HG03066 (cell line): ENCODE measurements around the gene LAMTOR4.

Experiments
- ATAC-seq: cut with Tn5 transposase; IDR thresholded peaks from one replicate; pipeline ENCODE4 v1.9.1; 2021; ENCODE audit warnings: low read depth; ENCODE audit not compliant: unreplicated experiment

Gene LAMTOR4

DNA sequence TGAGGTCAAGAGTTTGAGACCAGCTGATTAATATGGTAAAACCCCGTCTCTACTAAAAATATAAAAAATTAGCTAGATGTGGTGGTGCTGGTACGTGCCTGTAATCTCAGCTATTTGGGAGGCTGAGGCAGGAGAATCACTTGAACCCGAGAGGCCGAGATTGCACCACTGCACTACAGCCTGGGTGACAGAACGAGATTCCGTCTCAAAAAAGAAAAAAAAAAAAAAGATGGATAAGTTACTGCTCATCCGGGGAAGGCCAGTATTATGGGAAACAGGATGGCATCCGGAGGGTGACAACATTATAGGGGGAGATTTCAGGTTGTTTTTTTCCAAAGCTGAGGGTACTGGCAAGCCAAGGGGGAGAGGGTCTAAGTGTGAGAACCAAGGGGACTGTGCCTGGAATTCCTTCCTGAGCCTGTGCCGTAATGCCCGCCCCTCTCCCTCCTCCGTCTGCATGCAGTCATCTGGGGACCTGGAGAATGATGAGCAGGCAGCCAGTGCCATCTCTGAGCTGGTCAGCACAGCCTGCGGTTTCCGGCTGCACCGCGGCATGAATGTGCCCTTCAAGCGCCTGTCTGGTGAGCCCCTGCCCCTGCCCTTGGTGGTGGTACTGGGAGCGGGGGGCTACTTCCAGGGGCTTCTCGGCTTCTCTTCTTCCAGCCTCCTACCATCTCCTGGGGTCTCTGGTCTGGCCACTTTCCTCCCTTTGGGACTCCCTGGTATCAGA, 4.4 kb downstream of the LAMTOR4 start:
- ATAC-seq: no peak

DNA sequence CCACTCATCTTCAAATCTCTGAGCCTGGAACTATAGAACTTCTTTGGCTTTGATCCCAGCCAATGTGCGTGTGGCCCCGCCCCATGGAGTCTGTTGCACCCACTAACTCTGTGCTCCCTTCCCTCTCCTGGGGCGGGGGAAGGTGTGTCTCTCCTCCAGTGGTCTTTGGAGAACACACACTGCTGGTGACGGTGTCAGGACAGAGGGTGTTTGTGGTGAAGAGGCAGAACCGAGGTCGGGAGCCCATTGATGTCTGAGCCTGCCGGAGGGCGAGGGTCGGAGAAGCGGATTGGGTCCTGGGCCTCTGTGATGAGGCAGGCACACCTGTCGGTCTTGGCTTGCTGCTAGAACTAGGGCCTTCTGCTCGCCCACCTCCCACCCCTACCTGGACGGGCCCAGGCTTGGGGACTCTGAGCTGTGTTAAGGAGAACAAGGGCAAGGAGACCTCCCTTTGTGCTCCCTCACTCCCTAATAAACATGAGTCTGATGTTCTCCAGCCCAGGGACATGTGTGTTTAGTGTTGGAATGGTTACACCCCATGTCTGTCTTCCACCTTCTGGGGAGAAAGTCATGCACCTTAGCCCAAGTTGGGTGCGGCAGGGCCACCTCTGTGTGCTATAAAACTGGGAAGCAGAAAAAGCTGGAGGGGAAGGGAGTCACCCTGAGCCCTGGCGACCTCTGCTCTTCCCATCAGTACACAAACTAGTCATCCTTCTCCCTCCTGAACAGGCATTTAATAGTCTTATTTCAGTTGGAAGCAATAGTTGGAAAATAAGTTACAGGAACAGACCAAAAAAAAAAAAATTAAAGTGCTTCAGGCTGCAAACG, 5.2 kb downstream of the LAMTOR4 start:
- no peak for ATAC-seq

DNA sequence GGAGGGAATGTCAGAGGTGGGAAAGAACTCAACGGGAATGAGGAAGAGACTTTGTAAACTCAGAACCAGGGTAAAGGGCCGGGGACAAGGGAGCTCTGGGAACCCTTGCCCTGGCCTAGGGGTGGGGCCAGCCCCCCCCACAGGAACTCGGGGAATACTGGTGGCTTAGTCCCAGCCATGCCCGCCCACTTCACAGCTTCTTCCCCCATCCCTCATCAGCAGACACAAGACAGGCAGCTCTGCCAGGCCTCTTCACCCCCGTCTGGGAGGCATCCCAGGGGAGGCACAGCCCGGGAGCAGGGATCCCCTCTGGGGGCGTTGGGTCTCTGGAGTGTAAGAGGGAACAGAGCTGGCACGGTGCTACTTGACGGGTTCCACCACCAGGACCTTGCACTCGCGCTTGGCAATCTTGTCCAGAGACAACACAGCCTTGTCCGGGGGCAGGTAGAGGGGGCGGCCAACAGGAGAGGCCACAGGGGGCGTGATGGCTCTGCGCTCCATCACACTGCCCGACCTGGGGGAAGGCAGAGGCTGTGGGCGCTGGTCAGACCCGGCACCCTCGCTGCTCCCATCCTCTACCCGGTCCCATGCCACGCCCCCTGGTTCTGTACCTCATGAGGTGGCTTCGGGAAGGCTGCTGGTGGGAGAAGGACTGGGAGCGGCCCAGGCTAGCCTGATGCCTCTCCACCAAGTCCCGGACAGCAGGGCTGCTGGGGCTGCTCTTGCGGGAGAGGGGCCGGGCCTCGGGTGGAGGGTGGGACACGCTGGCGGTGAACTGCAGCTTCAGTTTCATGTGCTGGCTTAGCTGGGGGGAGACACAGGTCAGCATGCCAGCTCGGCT, 6.2 kb downstream of the LAMTOR4 start:
- no peak for ATAC-seq

DNA sequence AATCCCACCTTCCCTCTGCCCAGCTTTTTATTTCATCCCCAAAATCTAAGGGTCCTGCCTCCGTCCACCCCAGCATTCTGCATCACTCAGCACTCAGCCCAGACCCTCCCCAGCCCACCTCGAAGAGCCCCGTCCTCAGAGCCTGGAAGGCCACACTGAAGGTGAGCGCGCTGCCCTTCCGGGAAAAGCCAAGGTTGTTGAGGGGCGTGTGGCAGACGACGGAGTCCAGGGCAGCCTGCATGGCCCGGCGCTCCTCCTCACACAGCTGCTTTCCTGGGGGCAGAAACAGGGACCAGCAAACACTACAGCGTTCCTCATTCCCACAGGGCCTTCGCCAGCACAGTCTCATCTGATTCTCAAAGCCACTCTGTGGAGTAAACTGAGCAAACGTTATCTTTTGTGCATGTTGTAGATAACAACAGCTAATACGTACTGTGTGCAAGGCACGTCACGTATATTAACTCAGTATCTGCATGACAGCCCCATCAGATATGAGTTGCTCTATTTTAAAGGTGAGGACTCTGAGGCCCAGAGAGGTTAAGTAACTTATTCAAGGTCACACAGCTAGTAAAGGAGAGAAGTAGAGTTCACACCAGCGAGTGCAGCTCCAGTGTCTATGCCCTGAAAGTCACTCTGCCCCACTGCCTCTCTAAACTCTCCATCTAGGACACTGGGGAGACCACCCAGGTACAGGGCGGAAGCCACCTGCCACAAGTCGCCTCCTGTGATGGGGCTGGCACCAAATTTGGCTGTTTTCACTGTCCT, 7.0 kb downstream of the LAMTOR4 start:
- no peak for ATAC-seq

DNA sequence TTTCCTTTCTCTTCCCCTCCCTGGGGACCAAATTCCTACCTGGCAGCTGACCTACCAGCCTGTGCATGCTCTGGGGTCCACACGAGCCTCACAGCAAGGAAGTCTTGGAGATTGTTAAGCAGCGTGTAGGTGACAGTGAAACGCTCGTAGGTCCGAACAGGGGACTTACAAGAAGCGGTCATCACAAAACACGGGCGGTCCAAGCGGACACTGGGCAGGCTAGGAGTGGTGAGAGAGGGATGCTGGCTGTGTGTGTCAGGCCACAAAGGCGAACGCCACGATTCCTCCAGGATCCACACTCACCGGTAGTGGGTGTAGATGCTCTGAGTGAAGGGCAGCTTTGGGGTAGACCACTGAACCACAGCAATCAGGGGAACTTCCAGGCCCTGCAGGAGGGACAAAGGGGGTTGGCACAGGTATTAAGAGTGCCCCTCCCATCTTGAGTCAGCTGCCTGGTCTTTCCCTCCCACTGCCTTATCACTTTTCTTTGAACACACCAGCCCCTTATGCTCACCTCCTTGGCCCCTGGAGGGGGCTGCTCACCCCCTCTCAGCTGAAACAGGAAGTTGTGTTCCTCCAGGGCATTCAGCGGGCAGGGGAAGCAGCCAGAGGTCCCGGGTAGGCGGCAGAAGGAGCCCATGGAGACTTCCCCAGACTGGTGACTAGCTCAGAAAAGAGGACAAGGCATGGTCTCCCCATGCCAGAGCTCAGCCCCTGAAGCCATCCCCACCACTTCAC, 7.8 kb downstream of the LAMTOR4 start:
- ATAC-seq: no peak

DNA sequence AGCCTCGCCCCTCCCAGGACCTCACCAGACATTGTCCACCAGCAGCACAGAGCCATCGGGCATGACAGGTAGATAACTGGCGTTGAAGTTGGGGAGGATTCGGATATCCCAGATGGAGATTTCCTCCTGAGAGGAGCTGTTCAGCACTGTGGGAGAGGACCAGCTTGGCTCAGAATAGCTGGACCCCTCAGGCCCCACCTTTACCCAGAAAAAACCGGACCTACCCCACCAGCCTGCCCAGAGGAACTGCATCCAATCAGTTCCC, 8.3 kb downstream of the LAMTOR4 start:
- ATAC-seq: no peak

DNA sequence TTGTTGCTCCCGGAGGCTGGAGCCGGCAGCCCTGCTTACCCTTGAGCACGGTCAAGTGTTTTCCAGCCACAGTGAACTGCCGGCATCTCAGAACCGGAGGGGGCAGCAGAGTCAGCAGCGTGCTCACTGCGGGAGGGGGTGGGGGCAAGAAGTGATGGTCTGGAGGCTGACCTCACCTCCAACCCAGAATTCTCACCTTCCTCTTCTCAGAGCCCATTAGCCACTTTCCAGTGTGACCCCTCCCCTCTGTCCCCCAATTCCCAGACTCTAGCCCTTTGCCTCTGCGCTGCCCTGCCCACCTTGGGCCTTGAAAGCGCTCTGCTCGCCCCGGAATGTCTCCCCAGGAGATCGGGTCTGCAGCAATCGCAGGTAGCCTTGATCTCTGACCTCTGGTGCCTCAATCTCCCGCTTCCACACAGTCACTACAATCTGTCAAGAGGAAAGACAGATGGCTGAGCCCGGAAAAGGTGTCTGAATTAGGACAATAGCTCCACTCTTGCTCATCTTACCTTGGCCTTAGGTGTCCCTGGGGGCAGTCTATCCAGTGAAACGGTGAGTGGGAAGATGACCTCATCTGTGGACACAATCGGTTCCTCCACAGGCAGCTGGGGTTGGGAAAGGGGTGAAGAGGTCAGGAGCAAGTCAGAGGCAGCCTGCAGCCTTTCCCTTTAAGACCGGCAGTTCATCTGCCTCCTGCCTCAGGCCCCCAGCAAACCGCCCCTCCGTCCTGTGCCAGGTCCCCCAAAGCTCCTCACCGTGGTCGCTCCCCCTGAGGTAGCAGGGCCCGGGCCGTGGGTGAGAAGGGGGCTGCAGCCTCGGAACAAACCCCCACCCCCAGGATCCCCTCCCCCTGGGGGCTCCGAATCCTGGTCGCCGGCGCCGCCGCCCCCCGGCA, 8.9 kb downstream of the LAMTOR4 start:
- ATAC-seq: no peak

DNA sequence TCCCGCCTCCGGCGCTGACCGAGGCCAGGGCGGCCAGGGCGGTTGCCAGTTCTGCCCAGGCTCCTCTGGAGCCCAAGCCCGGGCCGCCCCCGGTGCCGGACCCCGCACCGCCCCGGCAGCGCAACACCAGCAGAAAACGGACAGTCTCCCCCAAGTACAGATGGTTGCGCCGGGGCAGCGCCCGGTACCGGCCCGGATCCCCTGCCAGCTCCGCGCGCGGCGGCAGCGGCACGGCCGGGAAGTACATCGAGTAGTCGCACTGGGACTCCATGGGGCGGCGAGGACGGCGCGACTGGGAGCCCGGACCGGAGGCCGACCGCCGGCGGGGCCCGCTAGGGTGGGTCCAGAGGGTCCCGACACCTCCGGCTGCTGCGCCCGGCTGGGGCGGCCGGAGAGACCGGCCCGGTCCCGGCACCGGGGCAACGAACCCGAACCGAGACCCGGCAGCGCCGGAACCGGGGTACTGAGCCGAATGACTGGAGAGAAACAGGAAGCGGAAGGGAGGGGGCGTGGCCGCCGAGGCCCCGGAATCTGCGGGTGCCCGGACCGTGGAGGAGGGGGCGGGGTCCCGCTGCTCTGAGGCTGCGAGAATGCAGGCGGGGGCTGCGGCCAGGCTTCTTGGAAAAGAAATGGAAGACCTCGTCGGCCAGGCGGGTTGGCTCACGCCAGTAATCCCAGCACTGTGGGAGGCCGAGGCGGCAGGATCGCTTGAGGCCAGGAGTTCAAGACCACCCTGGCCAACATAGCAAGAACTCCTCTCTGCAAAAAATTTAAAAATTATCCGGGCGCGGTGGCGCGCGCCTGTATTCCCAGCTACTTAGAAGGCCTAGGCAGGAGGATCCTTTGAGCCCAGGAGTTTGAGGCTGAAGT, 9.7 kb downstream of the LAMTOR4 start, which contains the start of gene TRAPPC14:
Gene TRAPPC14 (minus strand): TSS at position 495 of the 870 bp plus-strand sequence. CDS start 224 bp downstream, at position 271.
- peak; percentile 89 for ATAC-seq

DNA sequence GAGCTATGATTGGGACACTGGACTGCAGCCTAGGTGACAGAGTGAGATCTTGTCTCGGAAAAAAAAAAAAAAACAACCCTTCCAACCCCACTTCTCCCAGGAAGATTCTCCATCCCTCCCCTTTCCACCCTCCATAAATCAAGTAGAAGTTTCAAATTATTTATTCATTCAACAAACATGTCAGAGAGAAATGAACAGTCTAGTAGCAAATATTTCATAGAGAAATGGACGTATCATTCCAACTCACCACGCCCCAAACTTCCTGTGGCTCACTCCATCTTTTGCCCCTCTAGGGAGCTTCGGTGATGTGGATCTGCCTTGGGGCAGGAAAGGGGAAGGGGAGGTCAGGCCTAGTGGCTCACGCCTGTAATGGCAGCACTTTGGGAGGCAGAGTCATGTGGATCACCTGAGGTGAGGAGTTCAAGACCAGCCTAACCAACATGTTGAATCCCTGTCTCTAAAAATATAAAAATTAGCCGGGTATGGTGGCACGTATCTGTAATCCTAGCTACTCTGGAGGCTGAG, 10.4 kb downstream of the LAMTOR4 start:
- no peak for ATAC-seq

DNA sequence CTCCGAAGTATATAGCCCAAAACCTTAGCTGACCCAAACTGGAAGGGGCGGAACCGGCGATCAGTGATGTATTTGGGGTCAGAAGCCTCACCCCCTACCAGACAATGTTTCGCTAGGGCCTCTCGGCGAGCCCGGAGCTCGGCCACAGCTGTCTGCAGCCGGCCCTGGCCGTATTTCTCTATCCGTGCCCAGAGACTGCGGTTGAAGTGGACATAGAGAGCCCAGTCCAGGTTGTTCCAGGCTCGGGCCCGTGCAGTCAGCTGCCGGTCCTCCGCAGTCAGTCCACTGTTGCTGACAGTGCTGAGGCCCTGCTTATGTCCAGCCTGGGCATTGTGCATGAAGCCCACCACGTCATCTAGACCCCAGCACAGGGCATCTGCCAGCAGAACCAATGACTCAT, 11.3 kb downstream of the LAMTOR4 start:
- ATAC-seq: no peak

DNA sequence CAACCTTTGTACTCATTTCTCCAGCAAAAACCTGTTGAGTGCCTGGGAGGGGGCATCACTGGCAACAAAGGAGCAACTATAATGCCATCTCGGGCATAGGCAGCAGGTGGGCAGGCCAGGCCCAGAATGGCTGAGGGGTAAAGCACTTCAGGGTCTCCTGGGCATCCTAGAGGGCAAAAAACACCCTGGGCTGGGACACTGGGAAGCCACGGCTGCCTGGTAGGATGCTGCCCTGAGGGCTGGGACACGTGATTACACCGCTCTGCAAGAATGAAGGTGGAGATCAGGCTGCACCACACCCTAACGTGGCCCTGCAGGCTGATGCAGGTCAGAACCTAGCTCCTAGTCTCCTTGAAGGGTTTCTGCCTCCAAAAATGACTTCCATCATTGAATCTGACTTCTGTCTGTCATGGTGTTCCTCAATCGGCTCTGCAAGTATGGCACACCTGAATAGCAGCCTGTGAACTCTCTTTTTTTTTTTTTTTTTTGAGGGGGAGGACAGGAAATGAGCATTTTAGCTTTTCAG, 14.4 kb downstream of the LAMTOR4 start:
- no peak for ATAC-seq

DNA sequence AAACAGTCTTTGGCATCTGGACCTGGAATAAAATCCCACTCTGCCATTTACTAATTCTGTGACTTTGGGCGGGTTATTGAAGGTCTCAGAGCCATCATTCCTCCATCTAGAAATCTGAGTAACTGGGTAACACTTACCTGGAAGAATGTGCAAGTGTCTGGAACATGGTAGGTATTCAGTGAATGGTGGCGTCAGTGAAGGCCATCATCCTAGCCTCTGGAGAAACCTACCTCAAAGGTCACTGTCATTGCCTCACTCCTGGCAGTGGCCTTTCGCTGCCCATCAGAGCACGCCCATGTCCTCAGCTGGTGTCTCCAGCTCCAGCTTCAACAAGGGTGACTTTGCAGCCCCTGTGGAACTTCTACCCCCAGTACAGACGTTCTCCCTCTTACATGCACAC, 15.2 kb downstream of the LAMTOR4 start:
- ATAC-seq: no peak

DNA sequence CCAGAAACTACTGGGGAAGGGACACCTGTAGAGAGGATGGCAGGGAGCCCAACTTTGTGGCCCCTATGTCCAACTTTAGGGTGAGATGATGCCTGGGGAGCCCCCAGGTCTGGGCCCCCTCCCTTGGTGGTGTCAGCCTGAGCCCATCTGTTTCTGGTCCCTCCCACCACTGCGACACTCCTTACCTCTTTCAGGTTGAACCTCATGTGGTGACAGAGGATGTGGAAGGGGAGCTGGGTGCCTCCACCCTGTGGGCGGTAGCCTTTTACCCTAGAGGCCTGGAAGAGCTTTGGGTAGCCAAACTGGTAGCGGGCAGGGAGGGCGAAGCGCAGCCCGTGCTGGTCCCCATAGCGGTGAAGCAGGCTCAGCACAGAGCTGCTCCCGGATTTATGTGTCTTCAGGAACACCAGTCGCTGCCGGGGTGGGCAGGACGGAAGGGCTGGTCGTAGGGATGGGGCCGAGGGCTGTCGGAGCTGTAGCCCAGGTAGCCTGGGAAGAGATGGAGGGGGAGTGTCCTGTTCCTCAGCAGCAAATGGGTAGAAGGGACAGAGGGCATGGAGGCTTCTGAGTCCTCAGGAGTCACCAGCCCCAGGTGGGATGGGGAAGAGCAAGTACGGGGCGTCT, 17.7 kb downstream of the LAMTOR4 start:
- ATAC-seq: no peak

DNA sequence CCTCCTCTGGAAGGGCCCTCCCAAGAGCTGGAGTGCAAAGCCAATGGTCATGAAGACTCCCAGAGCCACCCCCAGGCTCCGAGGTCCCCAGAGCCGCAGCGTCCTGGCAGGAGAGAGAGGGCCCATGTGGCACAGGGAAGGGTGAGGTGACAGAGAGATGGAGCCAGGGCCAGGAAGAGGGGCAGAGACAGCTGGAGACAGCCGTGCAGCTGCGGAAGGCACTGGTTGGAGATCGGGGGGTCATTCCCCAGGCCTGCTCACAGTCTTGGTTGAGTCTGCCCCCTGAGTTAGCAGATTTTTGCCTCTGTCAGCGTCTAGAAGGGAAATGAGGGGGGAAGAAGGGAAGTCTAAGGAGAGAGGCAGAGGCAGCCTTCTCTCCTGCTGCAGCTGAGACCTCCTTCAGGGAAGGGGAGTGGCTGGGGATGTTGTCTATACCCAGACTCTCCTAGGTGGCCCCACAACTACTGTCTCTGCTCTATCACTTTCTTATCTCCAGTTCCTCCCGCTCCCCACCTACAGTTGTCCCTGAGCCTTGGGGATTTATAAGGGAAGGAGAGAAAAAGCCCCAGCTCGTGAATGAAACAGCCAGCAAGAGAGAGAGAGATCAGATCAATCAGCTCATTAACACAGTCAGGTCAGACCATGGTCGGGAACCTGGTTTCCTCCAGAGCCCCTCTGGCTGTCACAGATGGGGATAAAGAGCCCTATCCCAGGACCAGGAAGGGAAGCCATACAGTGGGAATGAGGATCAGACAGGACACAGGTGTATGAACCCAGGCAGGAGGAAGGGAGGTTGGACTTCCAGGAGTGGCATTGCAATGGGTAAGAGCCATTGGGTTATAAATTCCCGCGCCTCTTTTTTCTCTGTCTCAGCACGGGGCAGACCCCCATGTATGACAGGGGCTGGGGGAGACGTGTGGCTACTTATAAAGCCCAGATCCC, 18.5 kb downstream of the LAMTOR4 start:
- no peak for ATAC-seq

DNA sequence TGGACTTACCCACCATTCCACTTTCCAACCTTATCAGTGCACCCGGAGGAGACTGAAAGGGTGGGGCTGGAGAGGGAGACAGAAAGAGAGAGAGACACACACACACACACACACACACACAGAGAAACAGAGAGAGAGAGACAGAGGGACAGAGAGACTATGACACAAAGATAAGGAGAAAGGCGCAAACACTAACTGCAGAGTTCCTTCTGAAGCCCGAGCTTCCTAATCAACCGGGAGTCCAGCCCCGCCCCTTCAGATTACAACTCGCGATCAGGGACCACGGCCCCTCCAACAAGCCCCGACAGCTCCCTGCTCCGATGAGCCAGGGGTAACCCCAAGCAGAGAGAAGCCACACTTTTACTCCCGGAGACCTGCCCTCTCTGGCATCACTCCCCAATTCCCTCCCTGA, 19.2 kb downstream of the LAMTOR4 start:
- ATAC-seq: no peak
